ENCODE results near the gene S1PR2.
A peak's percentile ranks its signal among the peaks of the same experiment; 100 is the strongest.
"Not testable (repeated sequence)": the region's sequence is repeated elsewhere in the genome, so short reads cannot be mapped to it uniquely, and the experiment has no call there.

Gene S1PR2

GRCh38 chr19:10200101-10200500 is 31.0 kb downstream of the S1PR2 start:
- in situ Hi-C loops (cut with MboI; ENCODE audit: low pct_unique_long_range_greater_than_20kb, low sequenced_read_pairs); DNase-seq: not testable (repeated sequence)

GRCh38 chr19:10198889-10199644 is 32.1 kb downstream of the S1PR2 start:
- DNase-seq; in situ Hi-C loops (cut with MboI; ENCODE audit: low pct_unique_long_range_greater_than_20kb, low sequenced_read_pairs): not testable (repeated sequence)

- no peak for DNase-seq
- in situ Hi-C loops (cut with MboI; ENCODE audit: low pct_unique_long_range_greater_than_20kb, low sequenced_read_pairs), result no loop called here
Observed at GRCh38 chr19:10195199-10195519, 36.0 kb downstream of the S1PR2 start.

- peak; percentile 97 for DNase-seq
- in situ Hi-C loops (cut with MboI; ENCODE audit: low pct_unique_long_range_greater_than_20kb, low sequenced_read_pairs), result no loop called here
Observed at GRCh38 chr19:10194500-10195198, 36.5 kb downstream of the S1PR2 start, which contains the start of gene DNMT1. Gene DNMT1, minus strand, starts transcription at chr19:10194953. Its CDS starts 54 bp downstream, at chr19:10194899.

- in situ Hi-C loops (cut with MboI; ENCODE audit: low pct_unique_long_range_greater_than_20kb, low sequenced_read_pairs), result no loop called here
- peak; percentile 34 for DNase-seq
Observed at GRCh38 chr19:10193790-10194499, 37.2 kb downstream of the S1PR2 start.

- in situ Hi-C loops (cut with MboI; ENCODE audit: low pct_unique_long_range_greater_than_20kb, low sequenced_read_pairs), result no loop called here
- DNase-seq, result no peak
Observed at GRCh38 chr19:10192922-10193321, 38.2 kb downstream of the S1PR2 start.

GRCh38 chr19:10191347-10191746 is 39.8 kb downstream of the S1PR2 start:
- in situ Hi-C loops (cut with MboI; ENCODE audit: low pct_unique_long_range_greater_than_20kb, low sequenced_read_pairs), result no loop called here
- DNase-seq, result no peak

GRCh38 chr19:10190026-10190425 is 41.1 kb downstream of the S1PR2 start:
- in situ Hi-C loops (cut with MboI; ENCODE audit: low pct_unique_long_range_greater_than_20kb, low sequenced_read_pairs), result no loop called here
- DNase-seq, result no peak

- in situ Hi-C loops (cut with MboI; ENCODE audit: low pct_unique_long_range_greater_than_20kb, low sequenced_read_pairs), result no loop called here
Observed at GRCh38 chr19:10189616-10190015, 41.5 kb downstream of the S1PR2 start.

GRCh38 chr19:10187315-10187714 is 43.8 kb downstream of the S1PR2 start:
- DNase-seq, result no peak
- in situ Hi-C loops (cut with MboI; ENCODE audit: low pct_unique_long_range_greater_than_20kb, low sequenced_read_pairs), result no loop called here

More at GRCh38 chr19:10189616-10190015, 41.5 kb downstream of the S1PR2 start:
- DNase-seq, result no peak

GRCh38 chr19:10184636-10185035 is 46.5 kb downstream of the S1PR2 start:
- no peak for DNase-seq
- in situ Hi-C loops (cut with MboI; ENCODE audit: low pct_unique_long_range_greater_than_20kb, low sequenced_read_pairs), result no loop called here

GRCh38 chr19:10183926-10184325 is 47.2 kb downstream of the S1PR2 start:
- no peak for DNase-seq
- in situ Hi-C loops (cut with MboI; ENCODE audit: low pct_unique_long_range_greater_than_20kb, low sequenced_read_pairs), result no loop called here

- in situ Hi-C loops (cut with MboI; ENCODE audit: low pct_unique_long_range_greater_than_20kb, low sequenced_read_pairs), result no loop called here
- no peak for DNase-seq
Observed at GRCh38 chr19:10182847-10183246, 48.3 kb downstream of the S1PR2 start.

GRCh38 chr19:10182076-10182475 is 49.1 kb downstream of the S1PR2 start:
- in situ Hi-C loops (cut with MboI; ENCODE audit: low pct_unique_long_range_greater_than_20kb, low sequenced_read_pairs), result no loop called here
- no peak for DNase-seq

GRCh38 chr19:10180459-10180858 is 50.7 kb downstream of the S1PR2 start:
- in situ Hi-C loops (cut with MboI; ENCODE audit: low pct_unique_long_range_greater_than_20kb, low sequenced_read_pairs), result no loop called here
- no peak for DNase-seq

- DNase-seq; in situ Hi-C loops (cut with MboI; ENCODE audit: low pct_unique_long_range_greater_than_20kb, low sequenced_read_pairs): not testable (repeated sequence)
Observed at GRCh38 chr19:10180024-10180423, 51.1 kb downstream of the S1PR2 start.

GRCh38 chr19:10173527-10173926 is 57.6 kb downstream of the S1PR2 start:
- in situ Hi-C loops (cut with MboI; ENCODE audit: low pct_unique_long_range_greater_than_20kb, low sequenced_read_pairs), result no loop called here
- no peak for DNase-seq
